GM12878 (cell line): Measurements from ENCODE around the gene SLC25A40. TPM values are rescaled to one million over a fixed set of nuclear protein-coding genes. Genes with fewer than 3 reads are reported as not detected.

Experiments used
- ASH2L ChIP-seq: fragments of 300-600, 200-600 bp; sonication (generic); IDR thresholded peaks from 2 replicates; pipeline ENCODE4 v1.6.1; 2017; ENCODE audit warnings: low read depth, mild to moderate bottlenecking, borderline replicate concordance
- BCLAF1 ChIP-seq: fragments of 450-650 bp; IDR thresholded peaks from 2 replicates; pipeline ENCODE4 v1.6.1; 2017; ENCODE audit warnings: antibody characterized with exemption, mild to moderate bottlenecking, moderate library complexity
- EP300 ChIP-seq, 2 experiments: fragments of 150-350 bp in 1 of 2; IDR thresholded peaks; 2 replicates each; pipeline ENCODE4 v1.6.1; 2011 to 2012; ENCODE audit warnings: low read depth in 2 of 2, low read length in 2 of 2, borderline replicate concordance in 1 of 2, improper control_type of control experiment in 1 of 2, inconsistent platforms in 1 of 2; ENCODE audit not compliant: control insufficient read depth in 1 of 2
- FOXM1 ChIP-seq: IDR thresholded peaks from 2 replicates; pipeline ENCODE4 v1.6.1; 2012; ENCODE audit warnings: low read depth, mild to moderate bottlenecking, inconsistent platforms, low read length, moderate library complexity
- HCFC1 ChIP-seq: fragments of 150-350 bp; IDR thresholded peaks from 2 replicates; pipeline ENCODE4 v1.6.1; 2014; ENCODE audit warnings: low read length
- IRF3 ChIP-seq: fragments of 450-650 bp; IDR thresholded peaks from 2 replicates; pipeline ENCODE4 v1.6.1; 2014; ENCODE audit warnings: mild to moderate bottlenecking
- MXI1 ChIP-seq: fragments of 150-350 bp; IDR thresholded peaks from 2 replicates; pipeline ENCODE4 v1.6.1; 2011; ENCODE audit warnings: low read depth, mild to moderate bottlenecking, inconsistent platforms, low read length, improper control_type of control experiment
- NRF1 ChIP-seq: conservative IDR thresholded peaks from 2 replicates; pipeline ENCODE4 v1.6.1; 2011; ENCODE audit warnings: mild to moderate bottlenecking, low read depth, low read length, improper control_type of control experiment
- PAX5 ChIP-seq: IDR thresholded peaks from 2 replicates; pipeline ENCODE4 v1.6.1; 2011; ENCODE audit warnings: low read depth, low read length, borderline replicate concordance
- RFX5 ChIP-seq: IDR thresholded peaks from 2 replicates; pipeline ENCODE4 v1.6.1; 2011; ENCODE audit warnings: low read depth, low read length, improper control_type of control experiment
- RUNX3 ChIP-seq: IDR thresholded peaks from 2 replicates; pipeline ENCODE4 v1.6.1; 2012; ENCODE audit warnings: low read length, inconsistent platforms
- SMAD5 ChIP-seq: IDR thresholded peaks from 2 replicates; pipeline ENCODE4 v1.6.1; 2016; ENCODE audit warnings: antibody characterized with exemption, low read depth
- TAF1 ChIP-seq: IDR thresholded peaks from 2 replicates; pipeline ENCODE4 v1.6.1; 2011; ENCODE audit warnings: mild to moderate bottlenecking, low read depth, low read length, borderline replicate concordance
- ZBED1 ChIP-seq: IDR thresholded peaks from 2 replicates; pipeline ENCODE4 v1.6.1; 2016; ENCODE audit warnings: borderline replicate concordance
- ZNF217 ChIP-seq: fragments of 450-650 bp; IDR thresholded peaks from 2 replicates; pipeline ENCODE4 v1.6.1; 2017; ENCODE audit warnings: antibody characterized with exemption, mild to moderate bottlenecking
- ZNF384 ChIP-seq: IDR thresholded peaks from 2 replicates; pipeline ENCODE4 v1.6.1; 2012; ENCODE audit warnings: low read depth, mild to moderate bottlenecking, low read length, improper control_type of control experiment, borderline replicate concordance
- polyA plus RNA-seq, 11 experiments: library from polyadenylated mRNA; depleted of rRNA in 4 of 11; unstranded in 6 of 11; stranded (reverse) in 5 of 11; fragments of >200 nt; fragmentation: Nextera tagmentation in 4 of 11; fragmentation: Illumina TruSeq in 1 of 11; extraction: Ambion mirVana in 4 of 11; extraction: Trizol in 1 of 11; gene quantifications; 1 replicate in 1 of 11; 2 replicates in 10 of 11; pipeline versions ENCODE4 v1.2.1 to v1.2.3, GENCODE V29; 2011 to 2016; ENCODE audit warnings: inconsistent platforms in 2 of 11, missing spikeins in 2 of 11, low read depth in 1 of 11
- total RNA-seq, 4 experiments: library from RNA; depleted of rRNA in 3 of 4; stranded (reverse); fragments of >200 nt in 3 of 4; fragmentation: Illumina TruSeq in 1 of 4; extraction: Trizol in 1 of 4; gene quantifications; 2 replicates each; pipeline versions ENCODE4 v1.2.1 to v1.2.3, GENCODE V29; 2013 to 2021
- TF ChIP-seq, protein P1 (sequence below): IDR thresholded peaks from 2 replicates; pipeline ENCODE4 v1.6.1; 2011; ENCODE audit warnings: mild to moderate bottlenecking, low read depth, low read length, moderate library complexity; ENCODE audit not compliant: insufficient replicate concordance
- TF ChIP-seq, protein P2 (sequence below): fragments of 450-650 bp; IDR thresholded peaks from 2 replicates; pipeline ENCODE4 v1.6.1; 2017; ENCODE audit warnings: mild to moderate bottlenecking, moderate library complexity
- TF ChIP-seq, protein P3 (sequence below): IDR thresholded peaks from 2 replicates; pipeline ENCODE4 v1.6.1; 2011; ENCODE audit warnings: low read depth, mild to moderate bottlenecking, low read length, moderate library complexity, borderline replicate concordance; ENCODE audit errors: extremely low read depth

SLC25A40 gene
- total and polyA plus RNA-seq, 10 of the 15 experiments (the other 5 are each of a cell fraction or from before 2014, with no cell fraction given): 15.8 to 60.3 (median 22.2) TPM

GRCh38 chr7:87876040-87876868, at the start of gene SLC25A40, which contains the start of gene DBF4 (continued):
- TF ChIP-seq PAX5 (peak; percentile 63; the same call in 1 of the 2 replicates), ASH2L (0 out of 2 replicates have a peak, but pooled peaks have one; percentile 29), RFX5 (no peak), ZNF384 (no peak), ZBED1 (no peak), MXI1 (peak; percentile 93), HCFC1 (peak; percentile 45; the same call in 1 of the 2 replicates), EP300 (IDR thresholded peaks at IDR 0.05; ENCODE audit: borderline replicate concordance in 1 of 2, control insufficient read depth in 1 of 2, low read depth in 2 of 2, low read length in 2 of 2) (peak in 1 of 2 experiments; percentile 34; a peak in 1 of 4 replicates), BCLAF1 (no peak), FOXM1 (no peak; the same call in 1 of the 2 replicates), RUNX3 (peak; percentile 25), ZNF217 (0 out of 2 replicates have a peak, but pooled peaks have one; percentile 25), TAF1 (peak; percentile 87), SMAD5 (peak; percentile 81; the same call in 1 of the 2 replicates), NRF1 (peak; percentile 39), IRF3 (no peak)
- TF ChIP-seq, protein P1, sequence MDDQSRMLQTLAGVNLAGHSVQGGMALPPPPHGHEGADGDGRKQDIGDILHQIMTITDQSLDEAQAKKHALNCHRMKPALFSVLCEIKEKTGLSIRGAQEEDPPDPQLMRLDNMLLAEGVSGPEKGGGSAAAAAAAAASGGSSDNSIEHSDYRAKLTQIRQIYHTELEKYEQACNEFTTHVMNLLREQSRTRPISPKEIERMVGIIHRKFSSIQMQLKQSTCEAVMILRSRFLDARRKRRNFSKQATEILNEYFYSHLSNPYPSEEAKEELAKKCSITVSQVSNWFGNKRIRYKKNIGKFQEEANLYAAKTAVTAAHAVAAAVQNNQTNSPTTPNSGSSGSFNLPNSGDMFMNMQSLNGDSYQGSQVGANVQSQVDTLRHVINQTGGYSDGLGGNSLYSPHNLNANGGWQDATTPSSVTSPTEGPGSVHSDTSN: peak; percentile 28
- TF ChIP-seq, protein P2, sequence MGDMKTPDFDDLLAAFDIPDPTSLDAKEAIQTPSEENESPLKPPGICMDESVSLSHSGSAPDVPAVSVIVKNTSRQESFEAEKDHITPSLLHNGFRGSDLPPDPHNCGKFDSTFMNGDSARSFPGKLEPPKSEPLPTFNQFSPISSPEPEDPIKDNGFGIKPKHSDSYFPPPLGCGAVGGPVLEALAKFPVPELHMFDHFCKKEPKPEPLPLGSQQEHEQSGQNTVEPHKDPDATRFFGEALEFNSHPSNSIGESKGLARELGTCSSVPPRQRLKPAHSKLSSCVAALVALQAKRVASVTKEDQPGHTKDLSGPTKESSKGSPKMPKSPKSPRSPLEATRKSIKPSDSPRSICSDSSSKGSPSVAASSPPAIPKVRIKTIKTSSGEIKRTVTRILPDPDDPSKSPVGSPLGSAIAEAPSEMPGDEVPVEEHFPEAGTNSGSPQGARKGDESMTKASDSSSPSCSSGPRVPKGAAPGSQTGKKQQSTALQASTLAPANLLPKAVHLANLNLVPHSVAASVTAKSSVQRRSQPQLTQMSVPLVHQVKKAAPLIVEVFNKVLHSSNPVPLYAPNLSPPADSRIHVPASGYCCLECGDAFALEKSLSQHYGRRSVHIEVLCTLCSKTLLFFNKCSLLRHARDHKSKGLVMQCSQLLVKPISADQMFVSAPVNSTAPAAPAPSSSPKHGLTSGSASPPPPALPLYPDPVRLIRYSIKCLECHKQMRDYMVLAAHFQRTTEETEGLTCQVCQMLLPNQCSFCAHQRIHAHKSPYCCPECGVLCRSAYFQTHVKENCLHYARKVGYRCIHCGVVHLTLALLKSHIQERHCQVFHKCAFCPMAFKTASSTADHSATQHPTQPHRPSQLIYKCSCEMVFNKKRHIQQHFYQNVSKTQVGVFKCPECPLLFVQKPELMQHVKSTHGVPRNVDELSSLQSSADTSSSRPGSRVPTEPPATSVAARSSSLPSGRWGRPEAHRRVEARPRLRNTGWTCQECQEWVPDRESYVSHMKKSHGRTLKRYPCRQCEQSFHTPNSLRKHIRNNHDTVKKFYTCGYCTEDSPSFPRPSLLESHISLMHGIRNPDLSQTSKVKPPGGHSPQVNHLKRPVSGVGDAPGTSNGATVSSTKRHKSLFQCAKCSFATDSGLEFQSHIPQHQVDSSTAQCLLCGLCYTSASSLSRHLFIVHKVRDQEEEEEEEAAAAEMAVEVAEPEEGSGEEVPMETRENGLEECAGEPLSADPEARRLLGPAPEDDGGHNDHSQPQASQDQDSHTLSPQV: no peak
- TF ChIP-seq, protein P3, sequence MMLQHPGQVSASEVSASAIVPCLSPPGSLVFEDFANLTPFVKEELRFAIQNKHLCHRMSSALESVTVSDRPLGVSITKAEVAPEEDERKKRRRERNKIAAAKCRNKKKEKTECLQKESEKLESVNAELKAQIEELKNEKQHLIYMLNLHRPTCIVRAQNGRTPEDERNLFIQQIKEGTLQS: no peak
